ENCODE data around the gene KCNMA1. TPM values are rescaled to one million over a fixed set of nuclear protein-coding genes. Genes with fewer than 3 reads are reported as not detected.

KCNMA1 gene
- total and polyA plus RNA-seq, 10 donors = 9.3 to 114 (median 51.5) TPM

DNA sequence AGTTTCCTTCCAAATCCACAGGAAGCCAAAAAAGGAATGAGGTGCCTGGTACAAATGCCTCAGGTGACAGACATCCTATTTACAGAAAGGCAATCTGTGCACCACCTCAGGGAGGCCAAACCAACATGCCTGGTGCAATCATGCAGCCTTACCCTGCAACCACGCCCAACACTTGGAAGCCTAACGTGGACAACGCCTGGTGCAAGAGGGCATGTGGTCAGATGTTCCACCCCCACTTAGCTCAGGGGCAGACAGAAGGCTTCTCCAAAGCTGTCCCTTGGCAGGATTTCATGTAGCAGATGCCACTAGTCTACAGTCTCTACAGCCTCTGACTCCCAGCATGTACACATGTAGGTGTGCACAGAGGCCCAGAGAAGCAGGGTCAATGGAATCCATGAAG, 89.5 kb downstream of the KCNMA1 start:
- H3K27me3 ChIP-seq (replicated peaks in 1 of 7) = no peaks in the 10 kb centered on the region

GRCh38 chr10:77547307-77548050, 90.1 kb downstream of the KCNMA1 start:
- Histone ChIP-seq H3K4me1 (peaks cover 0 to 9% (median under 1%) of the 10 kb centered on the region in 6 donors), H3K27ac (no peak overlapping the region)
- TF ChIP-seq POLR2AphosphoS5 (IDR thresholded peaks at IDR 0.05) (no peak), CTCF (IDR thresholded peaks at IDR 0.05 in 8 of 11, conservative IDR thresholded peaks at IDR 0.05 in 3 of 11) (no peak), POLR2A (IDR thresholded peaks at IDR 0.05) (no peak)

More for the DNA sequence above, 89.5 kb downstream of the KCNMA1 start:
- TF ChIP-seq POLR2AphosphoS5 (IDR thresholded peaks at IDR 0.05) (no peak), POLR2A (IDR thresholded peaks at IDR 0.05) (no peak), CTCF (IDR thresholded peaks at IDR 0.05 in 8 of 11, conservative IDR thresholded peaks at IDR 0.05 in 3 of 11) (no peak)
- no peak overlapping the region for H3K4me3 ChIP-seq
- intact Hi-C loops (cut with DNase I; ENCODE audit: low total_unique reads) = no loop called here
- H3K27ac ChIP-seq = no peak overlapping the region
- DNase-seq = no peak
- H3K36me3 ChIP-seq = no peaks in the 10 kb centered on the region
- no peaks in the 10 kb centered on the region for H3K9me3 ChIP-seq
- peaks cover 0 to 14% (median 0%) of the 10 kb centered on the region in 6 donors for H3K4me1 ChIP-seq
- 85 to 92% (median 89%) methylated on average over 3 of the region's 3 CpGs for WGBS, 5 donors

DNA sequence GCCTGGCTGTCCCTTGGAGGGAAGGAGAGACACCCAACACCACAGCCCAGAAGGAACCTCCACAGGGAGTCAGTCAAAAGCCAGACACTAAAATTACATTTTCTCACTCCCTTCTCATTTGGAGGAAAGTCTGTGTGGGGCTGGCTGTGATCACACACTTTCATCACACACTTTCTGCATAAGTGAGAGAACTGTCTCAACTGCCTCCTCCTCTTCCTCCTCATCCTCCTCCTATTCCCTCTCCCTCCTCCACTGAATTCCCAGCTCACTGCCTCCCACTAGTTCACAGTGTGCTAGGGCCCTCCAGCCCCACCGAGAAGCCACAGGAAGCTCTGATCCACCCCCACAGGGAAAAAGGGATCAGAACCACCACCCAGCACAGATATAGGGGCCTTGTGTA, 91.6 kb downstream of the KCNMA1 start:
- Histone ChIP-seq H3K27me3 (replicated peaks in 1 of 7) (no peaks in the 10 kb centered on the region), H3K9me3 (peaks cover 0 to 5% (median 0%) of the 10 kb centered on the region in 8 donors), H3K36me3 (no peaks in the 10 kb centered on the region), H3K27ac (no peak overlapping the region), H3K4me3 (no peak overlapping the region), H3K4me1 (peaks cover 0 to 15% (median 9%) of the 10 kb centered on the region in 6 donors)
- intact Hi-C loops (cut with DNase I; ENCODE audit: low total_unique reads) = no loop called here
- WGBS, 5 donors = 76 to 93% (median 87%) methylated on average over 1 of the region's 1 CpG
- TF ChIP-seq POLR2A (IDR thresholded peaks at IDR 0.05) = no peak
- no peak for TF ChIP-seq CTCF (IDR thresholded peaks at IDR 0.05 in 8 of 11, conservative IDR thresholded peaks at IDR 0.05 in 3 of 11)
- TF ChIP-seq POLR2AphosphoS5 (IDR thresholded peaks at IDR 0.05) = no peak
- no peak for DNase-seq

More at GRCh38 chr10:77547307-77548050, 90.1 kb downstream of the KCNMA1 start:
- H3K36me3 ChIP-seq = no peaks in the 10 kb centered on the region
- no peak overlapping the region for H3K4me3 ChIP-seq
- WGBS, 5 donors = 80 to 94% (median 91%) methylated on average over 5 of the region's 5 CpGs
- intact Hi-C loops (cut with DNase I; ENCODE audit: low total_unique reads) = no loop called here
- DNase-seq = no peak
- no peaks in the 10 kb centered on the region for H3K27me3 ChIP-seq (replicated peaks in 1 of 7)
- no peaks in the 10 kb centered on the region for H3K9me3 ChIP-seq

DNA sequence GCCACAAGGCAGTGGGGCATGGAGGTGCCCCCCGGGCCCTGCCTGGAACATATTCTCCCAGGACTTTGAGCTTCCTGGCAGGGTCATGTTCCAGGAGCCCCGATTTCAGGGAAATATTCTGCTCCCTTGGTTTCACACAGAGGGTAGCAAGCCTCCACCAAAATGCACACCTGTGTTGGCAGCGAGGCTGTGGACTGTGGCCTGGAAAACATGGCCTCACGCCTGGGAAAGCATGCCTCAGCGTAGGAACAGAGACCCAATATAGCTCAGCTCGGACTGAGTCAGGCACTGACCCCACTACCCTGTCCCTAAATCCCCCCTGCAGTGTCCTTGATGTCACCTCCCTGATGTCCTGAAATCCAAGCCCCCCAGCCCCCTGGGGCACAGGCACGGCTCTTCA, 92.0 kb downstream of the KCNMA1 start:
- Histone ChIP-seq H3K4me1 (peaks cover 0 to 15% (median 9%) of the 10 kb centered on the region in 6 donors), H3K36me3 (no peaks in the 10 kb centered on the region), H3K4me3 (no peak overlapping the region), H3K27ac (no peak overlapping the region), H3K9me3 (peaks cover 0 to 5% (median 0%) of the 10 kb centered on the region in 8 donors), H3K27me3 (replicated peaks in 1 of 7) (no peaks in the 10 kb centered on the region)
- TF ChIP-seq POLR2AphosphoS5 (IDR thresholded peaks at IDR 0.05) (no peak), CTCF (IDR thresholded peaks at IDR 0.05 in 8 of 11, conservative IDR thresholded peaks at IDR 0.05 in 3 of 11) (no peak), POLR2A (IDR thresholded peaks at IDR 0.05) (no peak)
- DNase-seq = no peak
- WGBS, 5 donors = 80 to 97% (median 87%) methylated on average over 7 of the region's 7 CpGs
- intact Hi-C loops (cut with DNase I; ENCODE audit: low total_unique reads) = no loop called here
